H9 (cell line): ENCODE measurements around the gene RASL10B. TPM values are rescaled to one million over a fixed set of nuclear protein-coding genes. Genes with fewer than 3 reads are reported as not detected.

Source experiments
- DNase-seq: peaks from one replicate; pipeline ENCODE4 v3.0.0-alpha.2; 2017
- H2AFZ ChIP-seq: one replicate; pipeline ENCODE4 v1.6.1; 2013; ENCODE audit warnings: mild to moderate bottlenecking, low read length, control low read depth, moderate library complexity
- H2AK5ac ChIP-seq: 2 replicates; pipeline ENCODE4 v1.6.1; 2013; ENCODE audit warnings: low read length, control low read depth, mixed read lengths; ENCODE audit not compliant: insufficient read length
- H2BK120ac ChIP-seq: one replicate; pipeline ENCODE4 v1.6.1; 2013; ENCODE audit warnings: low read depth, mild to moderate bottlenecking, low read length, control low read depth, inconsistent platforms; ENCODE audit not compliant: poor library complexity, severe bottlenecking
- H2BK12ac ChIP-seq: 2 replicates; pipeline ENCODE4 v1.6.1; 2013; ENCODE audit warnings: low read length, control low read depth, mixed read lengths, low read depth; ENCODE audit not compliant: insufficient read length
- H2BK15ac ChIP-seq: 2 replicates; pipeline ENCODE4 v1.6.1; 2013; ENCODE audit warnings: low read depth, low read length, control low read depth
- H2BK20ac ChIP-seq: one replicate; pipeline ENCODE4 v1.6.1; 2013; ENCODE audit warnings: low read depth, mild to moderate bottlenecking, low read length, control low read depth, inconsistent platforms; ENCODE audit not compliant: poor library complexity, severe bottlenecking
- H2BK5ac ChIP-seq: 2 replicates; pipeline ENCODE4 v1.6.1; 2013; ENCODE audit warnings: low read length, control low read depth, mixed read lengths; ENCODE audit not compliant: insufficient read length
- H3K14ac ChIP-seq: 2 replicates; pipeline ENCODE4 v1.6.1; 2013; ENCODE audit warnings: low read length, control low read depth; ENCODE audit not compliant: insufficient read depth
- H3K18ac ChIP-seq: 2 replicates; pipeline ENCODE4 v1.6.1; 2013; ENCODE audit warnings: low read depth, mild to moderate bottlenecking, mixed read lengths, low read length, control low read depth; ENCODE audit not compliant: insufficient read length
- H3K23ac ChIP-seq: 2 replicates; pipeline ENCODE4 v1.6.1; 2013; ENCODE audit warnings: low read length, control low read depth, mixed read lengths, low read depth; ENCODE audit not compliant: insufficient read length
- H3K23me2 ChIP-seq: 2 replicates; pipeline ENCODE4 v1.6.1; 2013; ENCODE audit warnings: low read depth, mild to moderate bottlenecking, mixed read lengths, low read length, control low read depth; ENCODE audit not compliant: insufficient read length, poor library complexity, severe bottlenecking
- H3K27ac ChIP-seq: 2 replicates; pipeline ENCODE4 v1.5.1; 2013; ENCODE audit warnings: low read length, control low read depth, mixed read lengths, low read depth; ENCODE audit not compliant: insufficient read length
- H3K27me3 ChIP-seq: 2 replicates; pipeline ENCODE4 v1.6.1; 2013; ENCODE audit warnings: low read length, control low read depth, inconsistent platforms; ENCODE audit not compliant: insufficient read depth
- H3K4ac ChIP-seq: 2 replicates; pipeline ENCODE4 v1.6.1; 2013; ENCODE audit warnings: low read depth, mild to moderate bottlenecking, control low read depth, inconsistent platforms, low read length, moderate library complexity
- H3K4me1 ChIP-seq: 2 replicates; pipeline ENCODE4 v1.6.1; 2013; ENCODE audit warnings: low read length, control low read depth, inconsistent platforms; ENCODE audit not compliant: insufficient read depth
- H3K4me2 ChIP-seq: 2 replicates; pipeline ENCODE4 v1.6.1; 2013; ENCODE audit warnings: low read length, control low read depth, mixed read lengths; ENCODE audit not compliant: insufficient read length, insufficient read depth
- H3K56ac ChIP-seq: 2 replicates; pipeline ENCODE4 v1.6.1; 2013; ENCODE audit warnings: low read depth, mild to moderate bottlenecking, mixed read lengths, low read length, control low read depth; ENCODE audit not compliant: insufficient read length
- H3K79me1 ChIP-seq: 2 replicates; pipeline ENCODE4 v1.6.1; 2013; ENCODE audit warnings: low read depth, mild to moderate bottlenecking, moderate library complexity, low read length, control low read depth, inconsistent platforms; ENCODE audit not compliant: insufficient read depth, poor library complexity, severe bottlenecking
- H3K79me2 ChIP-seq: 2 replicates; pipeline ENCODE4 v1.6.1; 2013; ENCODE audit warnings: low read length, control low read depth, inconsistent platforms; ENCODE audit not compliant: insufficient read depth
- H3K9ac ChIP-seq: 2 replicates; pipeline ENCODE4 v1.6.1; 2013; ENCODE audit warnings: low read length, control low read depth, mixed read lengths; ENCODE audit not compliant: insufficient read length; ENCODE audit errors: extremely low read depth
- H3K9me3 ChIP-seq: one replicate; pipeline ENCODE4 v1.6.1; 2013; ENCODE audit warnings: low read depth, low read length, inconsistent platforms; ENCODE audit not compliant: control insufficient read depth
- H3T11ph ChIP-seq: one replicate; pipeline ENCODE4 v1.6.1; 2013; ENCODE audit warnings: mild to moderate bottlenecking, low read length, control low read depth, inconsistent platforms
- H4K20me1 ChIP-seq: one replicate; pipeline ENCODE4 v1.6.1; 2013; ENCODE audit not compliant: control insufficient read depth, insufficient read length, insufficient read depth
- H4K5ac ChIP-seq: 2 replicates; pipeline ENCODE4 v1.6.1; 2013; ENCODE audit warnings: low read depth, mild to moderate bottlenecking, mixed read lengths, low read length, control low read depth; ENCODE audit not compliant: insufficient read length
- H4K8ac ChIP-seq: replicated peaks from 2 replicates; pipeline ENCODE4 v1.6.1; 2013; ENCODE audit warnings: low read length, control low read depth, mixed read lengths, low read depth; ENCODE audit not compliant: insufficient read length
- H4K91ac ChIP-seq: 2 replicates; pipeline ENCODE4 v1.6.1; 2013; ENCODE audit warnings: low read depth, mild to moderate bottlenecking, moderate library complexity, mixed read lengths, low read length, control low read depth; ENCODE audit not compliant: insufficient read length
- H3K27ac Mint-ChIP-seq, 3 experiments: 2 replicates in 2 of 3; 3 replicates in 1 of 3; pipeline ENCODE4 v1.8.0; 2020 to 2021; ENCODE audit warnings: mixed read lengths in 3 of 3, mild to moderate bottlenecking in 1 of 3, moderate library complexity in 1 of 3
- H3K27me3 Mint-ChIP-seq: 2 replicates; pipeline ENCODE4 v1.8.0; 2021; ENCODE audit warnings: low read depth, mild to moderate bottlenecking, moderate library complexity, mixed read lengths
- H3K36me3 Mint-ChIP-seq, 3 experiments: 2 replicates in 2 of 3; 3 replicates in 1 of 3; pipeline ENCODE4 v1.8.0; 2020 to 2021; ENCODE audit warnings: low read depth in 3 of 3, mixed read lengths in 3 of 3; ENCODE audit not compliant: insufficient read depth in 1 of 3
- H3K4me1 Mint-ChIP-seq, 2 experiments: 2 replicates each; pipeline ENCODE4 v1.8.0; 2020; ENCODE audit warnings: mixed read lengths in 2 of 2
- H3K4me3 Mint-ChIP-seq, 2 experiments: 2 replicates in 1 of 2; 3 replicates in 1 of 2; pipeline ENCODE4 v1.8.0; 2020 to 2021; ENCODE audit warnings: mild to moderate bottlenecking in 2 of 2, mixed read lengths in 2 of 2, moderate library complexity in 1 of 2
- H3K9me3 Mint-ChIP-seq, 2 experiments: 2 replicates in 1 of 2; 3 replicates in 1 of 2; pipeline ENCODE4 v1.8.0; 2020; ENCODE audit warnings: mild to moderate bottlenecking in 2 of 2, mixed read lengths in 2 of 2, moderate library complexity in 1 of 2
- CTCF ChIP-seq: fragments of 200-600 bp; sonication (generic); conservative IDR thresholded peaks from 3 replicates; pipeline ENCODE4 v1.8.0; 2021; ENCODE audit warnings: antibody characterized with exemption, mild to moderate bottlenecking
- WGBS: extraction: QIAGEN DNeasy Blood & Tissue Kit; methylation state at CpG from one replicate; pipeline ENCODE4 v1.1.7; 2013; ENCODE audit warnings: missing lambda C conversion rate, low lambda C conversion rate, mixed read lengths; ENCODE audit not compliant: insufficient read length; ENCODE audit errors: extremely low coverage; 5-methylcytosine and 5-hydroxymethylcytosine counted together
- total RNA-seq: library from RNA; stranded (reverse); gene quantifications from 2 replicates; pipeline ENCODE4 v1.2.1, GENCODE V29; 2021

RASL10B gene
- total RNA-seq, 1 experiment from 2014 or later, result 15.9 TPM

- Histone ChIP-seq H3K79me1 (no peaks in the 10 kb centered on the region), H2AK5ac (no peak overlapping the region), H3K23ac (no peak overlapping the region), H2BK15ac (no peak overlapping the region), H3K27ac (no peak overlapping the region), H4K91ac (no peak overlapping the region), H2BK120ac (no peak overlapping the region), H2AFZ (no peak overlapping the region), H3K4me1 (no peaks in the 10 kb centered on the region), H3K4me2 (no peak overlapping the region), H3K9me3 (no peaks in the 10 kb centered on the region), H4K8ac (no peak overlapping the region), H3K4ac (no peak overlapping the region), H3K56ac (no peak overlapping the region), H2BK20ac (no peak overlapping the region), H3K23me2 (peaks cover 4% of the 10 kb centered on the region), H3K18ac (no peak overlapping the region), H2BK12ac (no peak overlapping the region), H3K14ac (no peak overlapping the region), H3K9ac (no peak overlapping the region), H3T11ph (no peak overlapping the region), H4K20me1 (no peaks in the 10 kb centered on the region), H2BK5ac (no peak overlapping the region), H3K79me2 (no peaks in the 10 kb centered on the region), H4K5ac (no peak overlapping the region), H3K27me3 (peaks cover 15% of the 10 kb centered on the region; the same call in 1 of the 2 replicates)
- H3K36me3 Mint-ChIP-seq, result no peaks in the 10 kb centered on the region; a peak in 1 of 7 replicates
- TF ChIP-seq CTCF, result no peak
- no peak overlapping the region; a peak in 1 of 7 replicates for H3K27ac Mint-ChIP-seq
- no peak overlapping the region for H3K4me3 Mint-ChIP-seq
- H3K27me3 Mint-ChIP-seq, result peaks cover 59% of the 10 kb centered on the region
- H3K9me3 Mint-ChIP-seq, result peaks cover 0 to 6% of the 10 kb centered on the region in 2 experiments; a peak in 2 of 5 replicates
- DNase-seq, result no peak
- WGBS, result no CpG with 5 or more reads among the region's 8 CpGs
- peaks cover 10 to 20% of the 10 kb centered on the region in 2 experiments for H3K4me1 Mint-ChIP-seq
These were observed 13.4 kb downstream of the RASL10B start for GRCh38 chr17:35744830-35745229.
